Measurements from ENCODE around the gene ALG12. TPM values are rescaled to one million over a fixed set of nuclear protein-coding genes. Genes with fewer than 3 reads are reported as not detected.

The ALG12 gene
- total RNA-seq, 1 donor from 2014 or later: 16.4 TPM

DNA sequence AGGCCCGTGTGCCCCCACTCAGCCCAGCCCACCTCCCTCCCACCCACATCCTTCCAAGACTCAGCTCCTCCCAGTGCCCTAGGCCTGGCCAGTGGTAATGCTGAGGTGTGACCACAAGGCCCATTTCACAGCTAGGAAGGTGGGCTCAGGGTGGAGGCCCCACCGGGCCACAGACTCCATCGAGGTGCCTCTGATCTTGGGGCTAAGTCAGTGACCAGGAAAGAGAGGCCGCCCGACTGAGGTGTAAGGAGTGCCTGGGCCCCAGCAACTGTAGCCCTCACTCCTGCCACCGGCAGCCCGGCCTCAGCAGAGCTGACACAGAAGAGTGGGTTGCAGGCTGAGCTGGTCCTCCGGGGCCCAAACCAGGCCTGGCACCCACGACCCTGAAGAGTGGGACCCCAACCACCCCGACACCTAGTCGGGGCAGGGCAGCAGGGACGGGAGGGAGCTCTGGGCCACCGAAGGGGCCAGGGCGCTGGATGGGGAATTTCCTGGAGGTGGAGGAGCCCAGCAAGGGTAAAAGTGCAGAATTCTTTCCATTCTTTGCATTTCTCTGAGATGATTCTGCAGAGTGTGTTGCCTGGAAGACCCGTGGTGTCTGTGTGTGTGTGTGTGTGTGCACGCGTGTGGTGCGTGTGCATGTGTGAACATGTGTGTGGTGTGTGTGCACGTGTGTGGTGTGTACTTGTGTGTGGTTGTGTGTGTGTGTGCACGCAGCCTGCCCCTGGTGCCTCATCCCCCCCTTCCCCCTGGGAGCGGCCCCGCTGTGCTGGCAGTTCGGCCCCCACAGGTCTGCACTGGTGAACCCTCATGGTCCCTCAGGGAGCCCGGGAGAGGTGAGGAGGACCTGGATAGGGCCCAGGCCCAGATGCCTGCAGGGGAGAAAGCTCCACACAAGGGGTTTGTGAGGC is 34.0 kb upstream of the ALG12 start:
- peak; percentile 70 for DNase-seq (ENCODE audit: low read depth)
- TF ChIP-seq CTCF (conservative IDR thresholded peaks at IDR 0.05; ENCODE audit: low read depth, low read length): no peak
- H3K4me3 ChIP-seq (ENCODE audit: low read depth, low read length): no peak overlapping the region

- TF ChIP-seq CTCF (conservative IDR thresholded peaks at IDR 0.05; ENCODE audit: low read depth, low read length): no peak
- H3K4me3 ChIP-seq (ENCODE audit: low read depth, low read length): no peak overlapping the region
- DNase-seq (ENCODE audit: low read depth): no peak
Measured at GRCh38 chr22:49951678-49951985, 33.4 kb upstream of the ALG12 start.

- no peak for DNase-seq (ENCODE audit: low read depth)
- no peak for TF ChIP-seq CTCF (conservative IDR thresholded peaks at IDR 0.05; ENCODE audit: low read depth, low read length)
Measured at GRCh38 chr22:49951000-49951677, 32.9 kb upstream of the ALG12 start.

GRCh38 chr22:49950396-49950994 is 32.3 kb upstream of the ALG12 start:
- no peak for TF ChIP-seq CTCF (conservative IDR thresholded peaks at IDR 0.05; ENCODE audit: low read depth, low read length)
- H3K4me3 ChIP-seq (ENCODE audit: low read depth, low read length): no peak overlapping the region
- no peak for DNase-seq (ENCODE audit: low read depth)

More at GRCh38 chr22:49951000-49951677, 32.9 kb upstream of the ALG12 start:
- H3K4me3 ChIP-seq (ENCODE audit: low read depth, low read length): no peak overlapping the region

GRCh38 chr22:49949914-49950292 is 31.7 kb upstream of the ALG12 start:
- H3K4me3 ChIP-seq (ENCODE audit: low read depth, low read length): no peak overlapping the region
- no peak for DNase-seq (ENCODE audit: low read depth)
- TF ChIP-seq CTCF (conservative IDR thresholded peaks at IDR 0.05; ENCODE audit: low read depth, low read length): no peak

DNA sequence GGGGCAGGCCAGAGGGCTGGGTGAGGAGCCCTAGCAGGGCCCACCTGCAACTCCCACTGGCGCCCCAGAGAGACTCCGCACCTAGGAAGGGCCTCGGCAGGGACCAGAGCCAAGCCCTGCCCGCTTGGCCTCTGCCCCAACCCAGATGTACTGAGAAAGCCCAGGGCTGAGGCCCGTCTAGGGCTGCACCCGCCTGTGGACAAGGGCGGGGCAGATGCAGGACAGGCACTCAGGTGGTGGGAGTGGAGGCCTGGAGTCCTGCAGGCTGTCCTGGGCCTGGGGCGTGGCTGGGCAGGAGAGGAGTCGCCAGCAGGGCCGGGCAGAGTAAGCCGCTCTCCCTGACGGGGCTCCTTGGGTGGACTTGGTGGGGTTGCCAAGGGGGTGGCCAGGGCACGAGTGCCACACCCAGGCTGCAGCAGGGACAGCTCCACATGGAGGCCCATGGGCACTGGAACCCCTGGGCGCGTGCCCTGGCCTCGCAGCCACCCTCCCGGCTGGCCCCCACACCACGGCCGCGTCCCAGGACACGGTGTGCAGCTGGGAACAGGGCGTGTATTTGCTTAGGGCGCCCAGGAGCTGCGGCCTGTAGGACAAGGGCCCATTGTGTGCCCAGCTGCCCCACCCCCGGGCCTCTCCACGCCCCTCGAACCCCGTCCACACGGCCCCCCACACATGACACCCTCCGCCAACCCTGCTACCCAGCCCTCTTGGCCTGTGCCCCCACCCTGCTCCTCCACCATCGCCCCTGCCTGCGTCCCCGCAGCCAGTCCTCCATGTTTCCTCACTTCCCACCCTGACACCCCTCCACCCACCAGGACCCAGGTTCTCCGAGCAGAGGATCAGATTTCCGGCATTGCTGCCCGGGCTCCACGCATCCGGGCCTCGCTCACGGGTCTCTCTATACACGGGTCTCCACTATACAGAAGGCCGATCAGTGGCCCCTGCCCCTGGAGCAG is 31.0 kb upstream of the ALG12 start:
- TF ChIP-seq CTCF (conservative IDR thresholded peaks at IDR 0.05; ENCODE audit: low read depth, low read length): no peak
- DNase-seq (ENCODE audit: low read depth): no peak
- no peak overlapping the region for H3K4me3 ChIP-seq (ENCODE audit: low read depth, low read length)
